Measurements from ENCODE around the gene SPATA31C2.
"Not testable (repeated sequence)": the region's sequence is repeated elsewhere in the genome, so short reads cannot be mapped to it uniquely, and the experiment has no call there.

SPATA31C2 gene

DNA sequence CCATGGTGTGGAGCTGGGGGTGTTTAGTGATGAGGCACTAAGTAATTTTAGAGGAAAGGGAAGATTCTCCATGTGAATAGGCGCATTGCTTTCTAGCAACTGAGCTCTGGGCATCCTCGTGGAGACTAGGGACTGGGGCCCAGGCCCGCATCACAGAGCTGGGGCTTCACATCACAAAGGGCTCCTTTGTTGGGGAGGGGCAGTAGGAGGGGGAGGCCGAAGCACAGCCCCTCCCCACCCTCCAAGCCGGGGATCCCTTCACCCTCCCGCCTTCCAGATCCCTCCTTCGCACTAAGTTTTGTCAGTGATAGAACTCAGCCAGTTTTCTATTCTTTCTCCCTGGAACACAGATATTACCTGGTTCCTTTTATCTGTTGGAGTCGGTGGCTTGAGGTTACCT, at the start of gene SPATA31C2:
Gene SPATA31C2 (minus strand): TSS at position 101 of the 400 bp plus-strand sequence. CDS start 29 bp downstream, at position 72.
- not testable (repeated sequence) for DNase-seq (ENCODE audit: low read depth)

- no peak for DNase-seq (ENCODE audit: low read depth)
Observed at GRCh38 chr9:88187631-88188030, 49.4 kb upstream of the SPATA31C2 start.

DNA sequence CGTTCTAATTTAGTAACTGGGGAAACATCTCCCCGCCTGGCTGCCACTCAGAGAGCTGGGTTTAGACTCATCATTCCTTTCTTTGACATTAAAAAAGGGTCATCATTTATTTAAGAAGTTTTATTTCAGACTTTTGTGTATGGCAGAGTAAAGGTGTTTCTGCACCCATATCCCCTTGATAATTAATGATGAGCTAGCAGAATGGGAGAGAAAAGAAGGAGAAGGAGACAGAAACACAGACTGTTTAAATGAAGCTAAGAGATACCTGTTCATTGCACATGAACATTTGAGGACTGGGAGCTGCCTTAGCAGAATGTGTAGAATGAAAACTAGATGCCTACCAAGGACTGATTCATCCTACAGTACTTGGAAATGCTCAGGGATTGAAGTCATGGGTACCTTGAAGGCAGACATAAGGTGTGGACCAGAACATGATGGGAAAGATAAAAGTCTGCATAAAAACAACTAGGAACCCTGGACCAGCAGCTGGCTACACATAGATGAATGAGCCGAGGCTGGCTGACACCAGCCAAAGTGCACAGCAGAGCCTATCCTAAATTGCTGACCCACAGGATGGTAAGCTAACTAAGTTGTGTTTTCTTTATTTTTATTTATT, 48.3 kb upstream of the SPATA31C2 start:
- no peak for DNase-seq (ENCODE audit: low read depth)

DNA sequence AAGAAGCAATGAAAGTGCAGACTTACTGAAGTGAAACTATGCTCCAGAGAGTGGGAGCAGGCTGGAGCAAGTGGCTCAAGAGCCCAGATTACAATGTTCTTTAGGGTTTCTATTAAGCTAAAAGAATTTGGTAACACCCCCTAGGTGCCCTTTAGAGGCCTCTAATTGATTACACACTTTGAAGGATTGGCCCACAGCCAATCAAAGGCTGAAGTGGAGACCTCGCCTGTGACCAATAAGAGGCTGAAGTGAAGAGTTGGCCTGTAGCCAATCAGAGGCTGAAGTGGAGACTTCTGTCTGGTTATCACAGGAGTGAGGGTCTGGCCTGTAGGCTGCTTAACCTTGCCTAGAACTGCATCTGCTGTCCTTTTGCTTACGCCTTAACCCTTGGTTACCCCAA, 46.7 kb upstream of the SPATA31C2 start:
- DNase-seq (ENCODE audit: low read depth): no peak

DNA sequence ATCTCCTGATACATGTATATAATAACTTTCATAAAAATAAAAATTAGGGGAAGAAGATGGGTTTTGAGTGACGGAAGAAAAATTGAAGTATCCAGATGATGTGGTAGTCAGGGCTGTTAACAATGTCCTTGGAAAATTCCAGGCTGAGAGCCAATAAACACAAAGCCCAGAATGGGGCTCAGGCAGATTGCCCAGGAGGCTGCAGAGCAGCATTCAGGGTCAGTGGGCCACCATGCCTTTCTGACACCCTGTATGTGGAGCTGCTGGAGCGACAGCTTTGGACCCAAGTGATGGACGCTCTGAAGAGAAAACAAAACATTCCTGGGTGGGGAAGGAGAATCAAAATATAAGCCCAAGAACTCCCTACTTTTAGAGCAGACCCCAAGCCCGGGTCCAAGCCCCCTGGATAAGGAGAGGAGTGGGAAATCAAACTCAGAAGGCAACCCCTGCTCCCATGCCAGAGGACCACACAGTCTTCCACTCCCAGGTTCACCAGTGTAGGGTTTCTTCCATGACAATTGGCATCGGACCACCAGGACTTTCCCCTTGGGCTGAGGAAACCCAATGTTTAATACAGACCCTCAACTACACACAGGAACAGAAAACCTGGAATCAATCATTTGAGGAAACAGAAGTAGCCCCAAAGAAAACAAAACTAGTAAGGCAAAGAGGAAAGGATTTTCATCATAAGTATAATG, 45.7 kb upstream of the SPATA31C2 start:
- DNase-seq (ENCODE audit: low read depth): no peak

DNA sequence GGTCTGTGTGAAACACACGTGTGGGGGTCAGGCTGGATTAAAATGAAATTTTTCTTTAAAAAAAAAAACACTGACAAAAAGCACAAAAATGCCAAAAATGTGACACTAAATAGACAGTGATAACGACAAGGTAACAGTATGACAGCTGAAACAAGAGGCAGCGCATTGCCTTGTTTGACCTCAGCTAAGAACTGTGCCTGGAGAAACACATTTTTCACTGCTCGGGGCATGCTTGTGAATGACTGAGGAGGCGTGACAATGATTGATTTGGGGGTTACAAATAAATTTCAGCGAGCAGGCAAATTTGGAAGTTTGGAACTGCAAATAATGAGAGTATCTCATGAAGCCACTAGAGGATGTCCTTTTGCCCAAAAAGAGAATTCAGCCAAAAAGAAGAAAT, 44.2 kb upstream of the SPATA31C2 start:
- no peak for DNase-seq (ENCODE audit: low read depth)

GRCh38 chr9:88180081-88180765, 41.9 kb upstream of the SPATA31C2 start:
- no peak for DNase-seq (ENCODE audit: low read depth)

GRCh38 chr9:88179062-88179521, 40.8 kb upstream of the SPATA31C2 start:
- no peak for DNase-seq (ENCODE audit: low read depth)

DNA sequence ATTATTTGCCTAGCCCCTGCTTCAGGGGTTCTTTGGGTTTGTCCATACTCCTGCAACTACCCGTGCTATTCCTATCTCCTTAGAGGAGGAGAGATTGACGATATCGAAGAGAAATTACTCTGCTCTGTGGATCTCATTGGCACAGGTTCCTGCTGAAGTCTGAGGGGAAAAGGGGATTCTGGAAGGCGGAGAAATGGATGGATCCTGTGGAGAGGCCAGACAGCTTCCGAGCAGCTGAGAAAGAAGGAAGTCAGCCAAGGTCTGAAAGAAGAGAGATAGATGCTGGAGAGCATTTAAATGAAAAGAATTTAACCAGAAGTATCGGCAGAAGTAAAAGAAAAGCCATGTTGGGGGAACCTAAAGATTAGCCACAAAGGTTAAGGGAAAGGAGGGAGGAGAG, 40.4 kb upstream of the SPATA31C2 start:
- DNase-seq (ENCODE audit: low read depth): no peak

- no peak for DNase-seq (ENCODE audit: low read depth)
Observed at GRCh38 chr9:88177371-88177770, 39.1 kb upstream of the SPATA31C2 start.

DNA sequence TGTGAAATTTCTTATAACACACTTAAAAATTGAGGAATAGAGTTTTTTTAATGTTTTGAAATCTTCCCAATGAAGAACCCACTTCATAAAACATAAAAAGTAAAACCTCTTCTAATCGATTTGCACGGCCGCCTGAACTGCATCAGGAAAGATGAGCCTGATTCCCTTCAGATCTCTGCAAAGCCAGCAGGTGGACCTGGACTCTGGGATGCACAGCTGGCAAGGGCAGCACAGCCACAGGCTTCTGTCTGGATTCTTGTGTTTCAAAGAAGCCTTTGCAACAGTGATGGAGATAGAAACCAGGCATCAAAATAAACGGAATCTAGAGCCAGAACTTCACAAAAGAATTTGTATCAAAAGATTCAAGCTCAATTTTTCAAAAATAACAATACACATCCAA, 36.0 kb upstream of the SPATA31C2 start:
- DNase-seq (ENCODE audit: low read depth): no peak

GRCh38 chr9:88173378-88173999, 35.2 kb upstream of the SPATA31C2 start:
- peak; percentile 25 for DNase-seq (ENCODE audit: low read depth)

DNA sequence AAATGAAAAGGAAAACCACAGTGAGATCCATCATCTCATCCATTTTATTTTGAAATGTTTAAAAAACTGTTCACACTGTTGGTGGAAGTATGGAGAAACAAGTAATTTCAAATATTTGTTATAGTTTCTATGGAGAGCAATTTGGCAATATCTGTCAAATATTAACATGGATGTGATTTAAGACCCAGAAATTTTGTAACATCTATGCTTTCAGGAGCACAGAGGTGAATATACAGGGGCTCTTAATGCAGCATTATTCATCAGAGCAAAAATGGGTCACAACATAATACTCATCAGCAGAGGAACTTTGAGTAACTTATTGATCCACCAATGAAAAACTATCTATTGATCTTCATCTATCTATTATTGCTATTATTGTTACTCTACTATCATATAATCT, 31.4 kb upstream of the SPATA31C2 start:
- no peak for DNase-seq (ENCODE audit: low read depth)

DNA sequence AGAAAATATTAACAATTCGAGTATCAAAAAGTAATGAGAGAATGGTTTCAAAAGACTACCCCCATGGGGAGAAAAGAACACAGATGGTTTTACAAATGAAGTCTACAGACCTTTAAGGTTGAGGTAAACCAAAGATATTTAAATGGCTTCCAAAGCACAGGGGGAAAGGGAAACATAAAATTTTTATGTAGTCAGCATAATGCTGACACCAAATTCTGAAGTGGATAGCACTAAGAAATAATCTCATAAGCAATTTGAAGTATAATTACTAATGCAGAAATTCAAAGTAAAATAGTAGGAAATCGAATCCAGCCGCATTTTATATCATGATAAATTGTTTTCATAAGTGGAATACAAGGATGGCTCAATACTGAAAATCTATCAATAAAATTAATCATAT, 30.3 kb upstream of the SPATA31C2 start:
- no peak for DNase-seq (ENCODE audit: low read depth)

DNA sequence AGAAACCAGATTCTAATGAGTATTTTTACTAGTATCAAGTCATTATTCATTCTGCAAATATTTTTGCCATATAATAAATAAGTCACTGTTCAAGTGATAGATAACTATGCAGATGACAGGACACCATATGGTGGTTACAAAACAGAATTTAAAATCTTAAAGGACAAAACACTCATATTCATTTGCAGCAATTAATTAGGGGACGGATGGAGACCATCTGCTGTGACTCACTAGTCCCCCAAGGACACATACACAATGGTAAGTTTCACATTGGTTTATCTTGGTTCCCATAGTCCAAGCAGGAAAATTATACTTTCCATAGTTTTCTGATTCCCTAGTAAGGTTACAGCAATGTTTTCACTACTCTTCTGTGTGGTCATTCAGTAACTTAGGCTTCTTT, 28.4 kb upstream of the SPATA31C2 start:
- DNase-seq (ENCODE audit: low read depth): no peak

- DNase-seq (ENCODE audit: low read depth): no peak
Observed at GRCh38 chr9:88164850-88165249, 26.6 kb upstream of the SPATA31C2 start.

DNA sequence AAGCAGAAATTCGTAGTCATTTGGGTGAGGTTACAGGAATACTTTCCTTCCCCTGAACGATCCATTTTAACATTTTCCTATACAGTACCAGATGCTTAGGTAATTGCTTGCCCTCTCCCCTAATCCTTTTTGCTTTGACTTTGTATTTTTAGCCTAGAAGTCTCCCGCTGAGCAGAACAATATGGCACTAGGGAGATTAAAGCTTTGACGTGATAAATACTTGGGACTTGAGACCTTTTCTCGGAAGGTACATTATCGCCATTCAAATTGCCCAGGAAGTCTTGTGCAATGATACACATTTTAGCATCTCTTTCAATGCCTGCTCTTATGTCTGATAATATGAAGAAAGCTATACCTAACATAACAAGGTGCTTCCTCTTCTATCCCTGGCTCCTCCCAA, 22.9 kb upstream of the SPATA31C2 start:
- DNase-seq (ENCODE audit: low read depth): no peak

DNA sequence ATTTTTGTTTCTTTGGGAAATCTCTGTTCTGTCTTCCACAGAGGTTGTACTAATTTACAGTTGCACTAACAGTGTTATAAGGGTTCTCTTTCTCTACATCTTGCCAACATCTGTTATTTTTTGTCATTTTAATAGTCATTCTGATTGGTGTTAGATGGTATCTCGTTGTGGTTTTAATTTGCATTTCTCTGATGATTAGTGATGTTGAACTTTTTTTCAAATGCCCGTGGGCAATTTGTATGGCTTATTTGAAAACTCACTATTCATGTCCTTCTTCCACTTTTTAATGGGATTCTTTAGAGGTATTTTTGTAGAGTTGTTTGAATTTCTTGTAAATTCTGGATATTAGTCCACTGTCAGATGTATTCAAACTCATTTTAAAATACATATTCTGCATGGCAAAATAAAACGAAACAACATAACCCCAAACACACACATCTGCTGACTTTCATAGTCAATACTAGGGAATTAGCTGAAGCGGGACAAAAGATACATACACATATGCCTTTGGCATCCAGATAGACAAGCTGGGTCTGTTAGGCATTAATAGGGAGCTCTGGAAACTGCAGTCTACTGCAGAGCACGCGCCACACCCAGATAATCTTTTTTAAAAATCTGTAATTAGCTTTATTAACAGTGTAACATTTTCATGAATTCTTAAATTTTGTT, 5.8 kb upstream of the SPATA31C2 start:
- no peak for DNase-seq (ENCODE audit: low read depth)

GRCh38 chr9:88143179-88143578, 4.9 kb upstream of the SPATA31C2 start:
- no peak for DNase-seq (ENCODE audit: low read depth)

DNA sequence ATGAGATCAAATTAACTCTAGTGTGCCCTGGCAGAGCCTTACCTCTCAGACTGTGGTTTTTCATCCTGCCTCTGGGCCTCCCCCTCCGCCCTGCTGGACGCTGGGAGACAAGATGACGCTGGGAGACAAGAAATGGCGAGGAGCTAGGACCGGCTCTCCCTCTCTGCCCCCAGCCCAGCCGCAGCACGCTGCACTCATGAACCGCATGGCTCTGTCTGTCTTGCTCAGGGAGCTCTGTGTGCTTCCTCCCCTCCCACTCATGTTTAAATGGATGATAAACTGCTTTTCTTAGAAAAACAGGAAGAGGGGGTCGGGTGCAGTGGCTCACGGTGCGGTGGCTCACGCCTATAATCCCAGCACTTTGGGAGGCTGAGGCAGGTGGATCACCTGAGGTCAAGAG, 4.7 kb downstream of the SPATA31C2 start:
- not testable (repeated sequence) for DNase-seq (ENCODE audit: low read depth)

DNA sequence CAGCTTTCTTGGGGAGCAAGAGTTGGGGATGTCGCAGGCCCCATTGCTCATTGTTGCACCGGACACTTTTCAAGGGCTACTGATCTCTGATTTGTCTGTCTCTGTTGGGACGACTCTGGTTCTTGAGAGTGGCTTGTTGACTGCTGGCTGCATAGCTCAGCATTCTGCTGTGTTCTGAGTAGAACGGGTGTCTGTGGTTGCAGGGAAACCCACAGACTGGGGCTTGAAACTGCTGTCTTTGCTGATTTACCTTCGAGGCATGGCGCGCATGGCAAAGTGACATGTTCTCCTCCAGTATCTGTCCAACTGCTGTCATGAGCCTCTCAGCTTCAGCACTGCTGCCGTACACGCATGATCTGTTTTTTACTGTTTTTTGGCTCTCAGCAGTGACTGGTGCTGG, 8.7 kb downstream of the SPATA31C2 start:
- DNase-seq (ENCODE audit: low read depth): not testable (repeated sequence)

DNA sequence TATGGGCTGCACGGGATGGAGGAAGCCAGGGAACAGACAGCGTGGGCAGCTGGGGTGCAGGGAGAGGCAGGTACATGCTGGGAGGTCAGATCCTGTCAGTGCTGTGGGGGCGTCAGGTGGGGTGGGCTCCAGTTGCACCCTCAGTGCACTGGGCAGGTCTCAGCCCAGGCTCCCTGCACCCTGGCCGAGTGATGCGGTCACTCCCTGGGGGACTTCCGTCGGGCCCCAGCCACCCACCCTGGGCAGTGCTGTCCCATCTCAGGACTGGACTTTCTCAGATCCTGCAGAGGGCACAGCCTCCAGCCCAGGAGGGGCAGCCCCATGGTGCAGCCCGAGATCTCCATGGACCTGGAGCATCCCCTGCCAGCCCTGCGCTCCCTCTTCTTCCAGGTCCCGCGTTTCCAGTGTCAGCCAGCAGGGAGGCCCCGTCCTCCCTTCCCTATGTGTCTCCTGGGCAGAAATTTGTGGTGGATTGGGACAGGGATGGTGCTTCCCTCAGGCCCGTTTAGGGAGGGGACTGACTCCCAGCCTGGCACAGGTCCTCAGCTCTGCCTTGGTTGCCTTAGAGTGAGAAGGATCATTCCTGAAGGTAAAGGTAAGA, 10.5 kb downstream of the SPATA31C2 start:
- not testable (repeated sequence) for DNase-seq (ENCODE audit: low read depth)
